ENCODE results near the gene CACFD1. TPM values are rescaled to one million over a fixed set of nuclear protein-coding genes. Genes with fewer than 3 reads are reported as not detected.

CACFD1 gene
- total and polyA plus RNA-seq, 2 experiments from 2014 or later, result 5.8 to 18.2 TPM

- no peak overlapping the region for H3K4me3 ChIP-seq
- H3K9me3 Mint-ChIP-seq, result peaks cover 15% of the 10 kb centered on the region; the same call in 2 of the 3 replicates
- peaks cover 6% of the 10 kb centered on the region for H3K27me3 ChIP-seq (ENCODE audit: insufficient read depth)
- peaks cover 20% of the 10 kb centered on the region for H3K27me3 Mint-ChIP-seq (ENCODE audit: insufficient read depth, low read depth, poor library complexity)
- H3K4me2 ChIP-seq, result no peak overlapping the region
- H3K9me2 ChIP-seq (ENCODE audit: insufficient read depth), result no peaks in the 10 kb centered on the region
- H2AFZ ChIP-seq, result no peak overlapping the region
- peaks cover 18% of the 10 kb centered on the region for H3K4me1 Mint-ChIP-seq
- H3K27ac Mint-ChIP-seq, result no peak overlapping the region
- no peaks in the 10 kb centered on the region for H3K79me2 ChIP-seq (replicated peaks; ENCODE audit: insufficient read depth)
- no peak overlapping the region for H3K27ac ChIP-seq (ENCODE audit: low read depth)
- H4K20me1 ChIP-seq (replicated peaks; ENCODE audit: insufficient read depth), result no peaks in the 10 kb centered on the region
- no peaks in the 10 kb centered on the region for H3K36me3 ChIP-seq (ENCODE audit: insufficient read depth)
- peaks cover 4% of the 10 kb centered on the region; the same call in 1 of the 2 replicates for H3K4me1 ChIP-seq (ENCODE audit: insufficient read depth)
- TF ChIP-seq STAT1 (IDR thresholded peaks at IDR 0.05; ENCODE audit: unreplicated experiment) (no peak), REST (IDR thresholded peaks at IDR 0.05; ENCODE audit: unreplicated experiment) (no peak), ZNF331 (CRISPR knock-in tag; IDR thresholded peaks at IDR 0.05; ENCODE audit: low read depth) (no peak), POLR2AphosphoS5 (IDR thresholded peaks at IDR 0.05; ENCODE audit: low read depth) (no peak), EZH2 (IDR thresholded peaks at IDR 0.05; ENCODE audit: low read depth, unreplicated experiment) (no peak), EZH2phosphoT487 (IDR thresholded peaks at IDR 0.05; ENCODE audit: unreplicated experiment) (no peak), JUNB (IDR thresholded peaks at IDR 0.05; ENCODE audit: unreplicated experiment) (no peak), ZNF462 (CRISPR knock-in tag; IDR thresholded peaks at IDR 0.05) (no peak), NANOG (IDR thresholded peaks at IDR 0.05; ENCODE audit: borderline replicate concordance) (no peak), CREB1 (CRISPR knock-in tag; IDR thresholded peaks at IDR 0.05; ENCODE audit: low read depth) (no peak), CTCF (conservative IDR thresholded peaks at IDR 0.05; ENCODE audit: low read depth in 2 of 2) (no peak), ZNF114 (CRISPR knock-in tag; IDR thresholded peaks at IDR 0.05) (no peak)
- TF ChIP-seq, protein P1, sequence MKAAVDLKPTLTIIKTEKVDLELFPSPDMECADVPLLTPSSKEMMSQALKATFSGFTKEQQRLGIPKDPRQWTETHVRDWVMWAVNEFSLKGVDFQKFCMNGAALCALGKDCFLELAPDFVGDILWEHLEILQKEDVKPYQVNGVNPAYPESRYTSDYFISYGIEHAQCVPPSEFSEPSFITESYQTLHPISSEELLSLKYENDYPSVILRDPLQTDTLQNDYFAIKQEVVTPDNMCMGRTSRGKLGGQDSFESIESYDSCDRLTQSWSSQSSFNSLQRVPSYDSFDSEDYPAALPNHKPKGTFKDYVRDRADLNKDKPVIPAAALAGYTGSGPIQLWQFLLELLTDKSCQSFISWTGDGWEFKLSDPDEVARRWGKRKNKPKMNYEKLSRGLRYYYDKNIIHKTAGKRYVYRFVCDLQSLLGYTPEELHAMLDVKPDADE (IDR thresholded peaks at IDR 0.05), result no peak
- DNase-seq (ENCODE audit: low spot score), result no peak
- peaks cover 12% of the 10 kb centered on the region for H3F3A ChIP-seq (replicated peaks; ENCODE audit: low read depth)
- H3K4me3 Mint-ChIP-seq, result no peak overlapping the region
- peaks cover 13% of the 10 kb centered on the region for H3K36me3 Mint-ChIP-seq (ENCODE audit: low read depth)
- ATAC-seq, result no peak
These were observed 33.8 kb upstream of the CACFD1 start for GRCh38 chr9:133426011-133426410.

Data from GM23338 (cell line).